AG04450 (cell line): Measurements from ENCODE around the gene ZBTB4. TPM values are rescaled to one million over a fixed set of nuclear protein-coding genes. Genes with fewer than 3 reads are reported as not detected.

ENCODE experiments used
- CTCF ChIA-PET: fragments of 300-600, 350-600 bp; formaldehyde crosslinking; extraction: SDS; loops from one replicate; lab custom pipeline; 2022; ENCODE audit warnings: antibody characterized with exemption, inconsistent platforms; lab: Charles Lee
- POLR2A ChIA-PET: fragments of 350-600 bp; formaldehyde crosslinking; extraction: SDS; loops from one replicate; lab custom pipeline; 2021; ENCODE audit warnings: antibody characterized with exemption, inconsistent platforms; lab: Yijun Ruan, JAX
- DNase-seq: peaks from one replicate; pipeline ENCODE4 v3.0.0-alpha.2; 2011; ENCODE audit warnings: low read depth, low spot score
- H3K27ac ChIP-seq: one replicate; pipeline ENCODE4 v1.5.1; 2012; ENCODE audit warnings: low read depth, low read length, control low read depth
- H3K27me3 ChIP-seq: one replicate; pipeline ENCODE4 v1.6.0; 2012; ENCODE audit warnings: low read length; ENCODE audit not compliant: control insufficient read depth, insufficient read depth
- H3K4me3 ChIP-seq: 2 replicates; pipeline ENCODE4 v1.5.1; 2011; ENCODE audit warnings: mild to moderate bottlenecking, low read depth, low read length, control low read depth
- H3K9me3 ChIP-seq: 2 replicates; pipeline ENCODE4 v1.5.1; 2012; ENCODE audit warnings: low read length; ENCODE audit not compliant: control insufficient read depth, insufficient read depth
- CTCF ChIP-seq: IDR thresholded peaks from 2 replicates; pipeline ENCODE4 v1.5.1; 2011; ENCODE audit warnings: low read depth, low read length, control low read depth, inconsistent platforms
- polyA plus RNA-seq: library from polyadenylated mRNA; depleted of rRNA; stranded (reverse); fragments of >200 nt; gene quantifications from 2 replicates; pipeline ENCODE4 v1.2.3, GENCODE V29; 2011

ZBTB4 gene
- polyA plus RNA-seq, 1 experiment = 18.8 TPM

DNA sequence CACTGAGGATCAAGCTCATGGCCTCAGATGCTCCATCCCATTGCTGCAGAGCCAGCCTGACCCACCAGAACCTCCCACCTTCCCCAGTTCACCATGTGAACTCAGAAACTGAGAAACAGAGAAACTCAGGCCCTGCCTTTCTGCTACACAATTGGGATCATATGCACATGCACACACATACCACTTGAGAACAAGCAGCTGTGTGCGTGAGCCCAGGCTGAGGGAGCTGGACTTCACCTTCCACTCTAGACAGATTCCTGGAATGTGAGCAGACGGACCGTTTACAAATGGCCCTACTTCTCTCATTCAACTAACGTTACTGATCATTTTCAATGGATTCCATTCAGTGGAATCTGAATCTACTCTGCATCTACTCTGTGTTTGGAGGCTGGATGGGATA, 55.8 kb downstream of the ZBTB4 start:
- TF ChIP-seq CTCF = no peak
- DNase-seq = no peak
- Histone ChIP-seq H3K4me3 (no peak overlapping the region), H3K9me3 (peaks cover 15% of the 10 kb centered on the region; the same call in 1 of the 2 replicates), H3K27me3 (peaks cover under 1% of the 10 kb centered on the region), H3K27ac (no peak overlapping the region)
- POLR2A ChIA-PET = interaction anchor here (0.5 to 0.6 kb wide), 2 partner anchors 61 to 74 kb away, joined by 3 to 5 read pairs; no protein-coding TSS in a partner anchor
- CTCF ChIA-PET = interaction anchor here (0.7 to 0.8 kb wide), 2 partner anchors 22 to 166 kb away, joined by 6 to 7 read pairs; no protein-coding TSS in a partner anchor

DNA sequence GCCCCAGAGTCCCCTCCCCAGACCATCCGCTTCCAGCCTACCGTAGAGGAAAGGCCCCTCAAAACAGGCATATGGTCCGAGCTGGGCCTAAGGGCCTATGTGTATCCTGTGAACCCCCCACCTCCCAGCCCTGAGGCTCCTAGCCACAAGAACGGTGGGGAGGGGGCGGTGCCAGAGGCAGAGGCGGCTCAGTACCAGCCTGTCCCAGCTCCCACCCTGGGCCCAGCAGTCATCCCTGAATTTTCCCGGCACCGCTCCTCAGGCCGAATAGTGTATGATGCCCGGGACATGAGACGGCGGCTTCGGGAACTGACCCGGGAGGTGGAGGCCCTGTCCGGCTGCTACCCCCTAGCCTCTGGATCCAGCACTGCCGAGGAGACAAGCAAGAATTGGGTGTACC, 58.2 kb downstream of the ZBTB4 start:
- Histone ChIP-seq H3K27me3 (no peaks in the 10 kb centered on the region), H3K27ac (no peak overlapping the region), H3K9me3 (peaks cover 15% of the 10 kb centered on the region; the same call in 1 of the 2 replicates), H3K4me3 (no peak overlapping the region)
- TF ChIP-seq CTCF = no peak
- ChIA-PET POLR2A (interaction anchor here (0.7 to 1.5 kb wide), 3 partner anchors 14 to 139 kb away, joined by 3 read pairs; partner anchors contain the start of genes TMEM102 and TMEM256), CTCF (no interaction called here)
- no peak for DNase-seq

GRCh38 chr17:7419819-7420610, 59.4 kb downstream of the ZBTB4 start, which contains the start of gene SPEM1:
Gene SPEM1, plus strand, starts transcription at chr17:7420324. Its CDS starts 61 bp downstream, at chr17:7420385.
- POLR2A ChIA-PET = interaction anchor here (1.0 to 1.5 kb wide), 2 partner anchors 16 to 141 kb away, joined by 3 read pairs; partner anchors contain the start of gene TMEM256
- Histone ChIP-seq H3K27ac (no peak within 1 kb of the TSS), H3K4me3 (no peak within 1 kb of the TSS), H3K9me3 (peaks cover 15% of the 10 kb centered on the region; the same call in 1 of the 2 replicates), H3K27me3 (no peaks in the 10 kb centered on the region)
- DNase-seq = no peak
- CTCF ChIA-PET = no interaction called here
- TF ChIP-seq CTCF = no peak

DNA sequence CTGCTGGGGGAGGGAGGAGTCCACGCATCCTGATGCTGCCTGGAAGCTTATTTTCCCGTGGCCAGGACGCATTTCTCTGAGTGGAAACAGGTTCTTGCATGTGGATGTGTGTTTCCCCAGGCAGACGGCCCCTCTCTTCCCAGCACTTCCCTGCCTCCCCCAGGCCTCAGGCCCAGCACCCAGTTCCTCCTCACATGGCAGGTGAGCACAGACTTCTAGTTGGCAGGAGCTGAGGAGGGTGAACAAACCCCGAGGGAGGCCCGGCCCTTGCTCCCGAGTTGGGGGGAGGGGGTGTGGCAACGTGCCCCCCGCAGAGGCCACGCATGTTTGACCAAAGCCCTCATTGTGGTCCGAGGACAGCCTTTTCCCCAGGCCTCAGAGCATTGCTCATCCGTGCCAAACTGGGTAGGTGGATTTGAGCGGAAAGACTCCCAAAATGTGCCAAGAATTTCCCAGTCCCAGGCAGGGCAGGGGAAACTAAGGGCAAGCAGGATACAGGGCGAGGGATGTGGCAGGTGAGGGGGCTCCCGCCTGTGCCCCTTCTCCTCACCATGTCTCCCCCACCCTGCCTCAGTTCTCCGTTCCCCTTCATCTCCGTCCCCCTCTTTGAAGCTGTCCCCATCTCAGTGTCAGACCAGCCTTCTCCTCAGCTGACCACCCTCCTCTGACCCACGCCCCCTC, 60.8 kb downstream of the ZBTB4 start:
- DNase-seq = no peak
- Histone ChIP-seq H3K27ac (no peak overlapping the region), H3K9me3 (peaks cover 15% of the 10 kb centered on the region; the same call in 1 of the 2 replicates), H3K4me3 (no peak overlapping the region), H3K27me3 (no peaks in the 10 kb centered on the region)
- no peak for TF ChIP-seq CTCF
- ChIA-PET CTCF (interaction anchor here (0.6 kb wide), 1 partner anchor 299 kb away, joined by 4 read pairs; no protein-coding TSS in a partner anchor), POLR2A (interaction anchor here (0.7 kb wide), 1 partner anchor 15 kb away, joined by 4 read pairs; the partner anchor contains the start of gene TMEM256)
